ENCODE measurements around the gene LGR6.

GRCh38 chr1:202306535-202307345, 113.1 kb downstream of the LGR6 start:
- TF ChIP-seq CTCF (conservative IDR thresholded peaks at IDR 0.05; ENCODE audit: low read depth in 2 of 2) (no peak), NANOG (IDR thresholded peaks at IDR 0.05; ENCODE audit: borderline replicate concordance) (no peak)

Data from GM23338 (cell line).